HTERT RPE-1 (cell line): ENCODE results near the gene BBS12.

Source experiments
- in situ Hi-C: fragments of 300-500 bp; cut with MboI; formaldehyde crosslinking; loops from 4 replicates; pipeline ENCODE4 v1.14.3; 2020; ENCODE audit warnings: low sequenced_read_pairs

Gene BBS12

GRCh38 chr4:122712782-122713181 is 19.7 kb upstream of the BBS12 start:
- in situ Hi-C loops: no loop called here

GRCh38 chr4:122715221-122715620 is 17.3 kb upstream of the BBS12 start:
- in situ Hi-C loops: no loop called here

GRCh38 chr4:122716825-122717448 is 15.6 kb upstream of the BBS12 start:
- in situ Hi-C loops: no loop called here

GRCh38 chr4:122718281-122718680 is 14.2 kb upstream of the BBS12 start:
- in situ Hi-C loops: no loop called here

- in situ Hi-C loops: no loop called here
These were observed 10.2 kb upstream of the BBS12 start for GRCh38 chr4:122722256-122722655.

GRCh38 chr4:122728856-122729255 is 3.6 kb upstream of the BBS12 start:
- in situ Hi-C loops: no loop called here

GRCh38 chr4:122731676-122732075 is 828 bp upstream of the BBS12 start:
- in situ Hi-C loops: no loop called here

- in situ Hi-C loops: no loop called here
These were observed 1.2 kb downstream of the BBS12 start for GRCh38 chr4:122733787-122734120.

GRCh38 chr4:122739174-122739573 is 6.7 kb downstream of the BBS12 start:
- in situ Hi-C loops: no loop called here

- in situ Hi-C loops: no loop called here
These were observed 10.7 kb downstream of the BBS12 start for GRCh38 chr4:122742933-122743829.

- in situ Hi-C loops: no loop called here
These were observed 11.7 kb downstream of the BBS12 start for GRCh38 chr4:122744229-122744628.

GRCh38 chr4:122746485-122746965 is 14.0 kb downstream of the BBS12 start:
- in situ Hi-C loops: no loop called here

GRCh38 chr4:122747068-122747467 is 14.6 kb downstream of the BBS12 start:
- in situ Hi-C loops: no loop called here

GRCh38 chr4:122747883-122748282 is 15.4 kb downstream of the BBS12 start:
- in situ Hi-C loops: no loop called here

- in situ Hi-C loops: no loop called here
These were observed 17.4 kb downstream of the BBS12 start for GRCh38 chr4:122749704-122750454.

GRCh38 chr4:122755675-122756074 is 23.2 kb downstream of the BBS12 start:
- in situ Hi-C loops: no loop called here

GRCh38 chr4:122758033-122758432 is 25.5 kb downstream of the BBS12 start:
- in situ Hi-C loops: no loop called here

- in situ Hi-C loops: no loop called here
These were observed 27.3 kb downstream of the BBS12 start for GRCh38 chr4:122759639-122760310.

- in situ Hi-C loops: no loop called here
These were observed 30.0 kb downstream of the BBS12 start for GRCh38 chr4:122762520-122762919.

- in situ Hi-C loops: no loop called here
These were observed 30.6 kb downstream of the BBS12 start for GRCh38 chr4:122762966-122763716.
